Activated B cell treated with CpG ODN at 0.5 μM for 24 hours (primary cell): Measurements from ENCODE around the gene PPIL6. TPM values are rescaled to one million over a fixed set of nuclear protein-coding genes. Genes with fewer than 3 reads are reported as not detected.

Experiments
- ATAC-seq: fragments of 200-7000 bp; cut with Tn5 transposase; one replicate; pipeline ENCODE4 v1.10.0; 2021; ENCODE audit warnings: low read depth, mild to moderate bottlenecking, moderate library complexity
- CTCF ChIA-PET: fragments of 350-600 bp; sonication (Branson Sonifier 250); formaldehyde crosslinking; loops from one replicate; lab custom pipeline; 2021; ENCODE audit warnings: antibody characterized with exemption; lab: Charles Lee
- POLR2A ChIA-PET: fragments of 350-600 bp; sonication (Branson Sonifier 250); formaldehyde crosslinking; loops from one replicate; lab custom pipeline; 2021; ENCODE audit warnings: antibody characterized with exemption; lab: Charles Lee
- DNase-seq: peaks from one replicate; pipeline ENCODE4 v3.0.0; 2022
- H3K27ac Mint-ChIP-seq: one replicate; pipeline ENCODE4 v1.8.0; 2020; ENCODE audit warnings: mixed read lengths
- H3K27me3 Mint-ChIP-seq: one replicate; pipeline ENCODE4 v1.8.0; 2021; ENCODE audit warnings: mixed read lengths
- H3K36me3 Mint-ChIP-seq: one replicate; pipeline ENCODE4 v1.8.0; 2021; ENCODE audit warnings: low read depth, mixed read lengths
- H3K4me1 Mint-ChIP-seq: one replicate; pipeline ENCODE4 v1.8.0; 2021; ENCODE audit warnings: mixed read lengths
- H3K4me3 Mint-ChIP-seq: one replicate; pipeline ENCODE4 v1.8.0; 2020; ENCODE audit warnings: mild to moderate bottlenecking, mixed read lengths
- H3K9me3 Mint-ChIP-seq: one replicate; pipeline ENCODE4 v1.8.0; 2020; ENCODE audit warnings: mixed read lengths
- CTCF ChIP-seq: fragments of 200-600 bp; IDR thresholded peaks from one replicate; pipeline ENCODE4 v1.8.0; 2022; ENCODE audit warnings: antibody characterized with exemption, mild to moderate bottlenecking
- intact Hi-C: fragments of 100-400 bp; cut with micrococcal nuclease; formaldehyde crosslinking; loops from one replicate; pipeline ENCODE4 v1.15.1; 2024
- total RNA-seq: library from RNA; stranded (reverse); gene quantifications from 2 replicates; pipeline ENCODE4 v1.2.3, GENCODE V29; 2022

The PPIL6 gene
- total RNA-seq, 1 donor from 2014 or later, result 0.91 TPM

GRCh38 chr6:109457562-109457996, 17.2 kb upstream of the PPIL6 start:
- ChIA-PET CTCF (interaction anchor here (1.2 to 1.3 kb wide), 2 partner anchors 16 to 23 kb away, joined by 3 read pairs; no protein-coding TSS in a partner anchor), POLR2A (interaction anchor here (0.8 to 7.9 kb wide), 6 partner anchors 8 to 75 kb away, joined by 3 to 154 read pairs (median 38); partner anchors contain the start of genes CD164, PPIL6, SMPD2 and ZBTB24)
- no peak for DNase-seq
- intact Hi-C loops, result loop anchor here (5.0 to 10.0 kb wide), 3 partner anchors 270 to 1947 kb away; partner anchors contain the start of gene CDK19
- peaks cover 31% of the 10 kb centered on the region for H3K36me3 Mint-ChIP-seq
- no peaks in the 10 kb centered on the region for H3K9me3 Mint-ChIP-seq
- peak overlapping the region; percentile 83 for H3K27ac Mint-ChIP-seq
- ATAC-seq, result no peak
- no peak for TF ChIP-seq CTCF
- peak overlapping the region; percentile 97 for H3K4me3 Mint-ChIP-seq
- peaks cover 73% of the 10 kb centered on the region for H3K4me1 Mint-ChIP-seq
- no peaks in the 10 kb centered on the region for H3K27me3 Mint-ChIP-seq

DNA sequence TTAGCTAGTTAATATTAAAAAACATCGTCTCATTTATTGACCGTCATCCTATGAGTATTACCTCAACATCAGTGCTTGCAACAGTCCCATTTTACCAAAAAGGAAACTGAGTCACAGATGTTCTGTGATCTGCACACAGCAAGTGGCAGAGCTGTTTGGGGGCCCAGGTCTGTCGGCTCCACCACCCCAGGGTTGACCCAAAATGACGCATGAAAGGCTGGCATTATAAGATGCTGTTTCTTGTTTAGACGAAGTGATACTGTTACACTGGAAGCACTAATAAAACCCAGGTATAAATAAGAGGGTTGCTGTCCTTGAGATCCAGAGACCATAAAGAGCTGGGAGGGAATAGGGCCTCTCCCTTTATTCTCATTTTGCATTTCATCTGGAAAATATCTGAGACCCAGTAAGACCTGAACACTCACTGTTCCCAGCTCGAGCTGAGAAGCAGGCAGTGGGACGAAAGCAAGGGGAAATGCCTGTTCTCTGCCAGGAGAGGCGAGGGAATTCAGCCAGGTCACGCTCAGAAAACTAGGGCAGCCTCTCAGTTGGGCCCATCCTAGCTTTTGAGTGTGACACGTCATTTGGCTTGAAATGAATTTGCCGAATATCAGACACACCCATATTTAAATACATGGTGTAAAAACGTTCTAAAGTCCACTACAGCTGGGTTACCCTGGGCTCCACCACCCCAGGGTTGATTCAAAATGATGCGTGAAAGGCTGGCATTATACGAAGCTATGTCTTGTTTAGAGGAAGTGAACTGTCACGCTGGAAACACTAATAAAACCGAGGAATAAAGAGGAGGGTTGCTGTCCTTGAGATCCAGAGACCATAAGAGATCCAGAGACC, 16.5 kb upstream of the PPIL6 start:
- Mint-ChIP-seq H3K27me3 (no peaks in the 10 kb centered on the region), H3K4me1 (peaks cover 74% of the 10 kb centered on the region), H3K9me3 (no peaks in the 10 kb centered on the region), H3K36me3 (peaks cover 31% of the 10 kb centered on the region), H3K27ac (peak overlapping the region; percentile 83), H3K4me3 (peak overlapping the region; percentile 97)
- ChIA-PET CTCF (interaction anchor here (0.9 to 2.8 kb wide), 5 partner anchors 9 to 73 kb away, joined by 3 to 10 read pairs (median 3); no protein-coding TSS in a partner anchor), POLR2A (interaction anchor here (0.8 to 7.9 kb wide), 11 partner anchors 8 to 1418 kb away, joined by 3 to 154 read pairs (median 11); partner anchors contain the start of genes AMD1, CD164, CEP57L1 and PPIL6)
- DNase-seq (no peak), ATAC-seq (no peak)
- intact Hi-C loops, result loop anchor here (5.0 to 10.0 kb wide), 3 partner anchors 270 to 1948 kb away; partner anchors contain the start of gene CDK19
- TF ChIP-seq CTCF, result no peak

- Mint-ChIP-seq H3K4me3 (peak overlapping the region; percentile 97), H3K4me1 (peaks cover 76% of the 10 kb centered on the region), H3K9me3 (no peaks in the 10 kb centered on the region), H3K27ac (peak overlapping the region; percentile 83), H3K36me3 (peaks cover 30% of the 10 kb centered on the region), H3K27me3 (no peaks in the 10 kb centered on the region)
- ATAC-seq, result no peak
- ChIA-PET POLR2A (interaction anchor here (0.9 to 7.9 kb wide), 16 partner anchors 8 to 1419 kb away, joined by 3 to 154 read pairs (median 5); partner anchors contain the start of genes AK9, AMD1, CD164 and CEP57L1), CTCF (interaction anchor here (0.8 to 2.8 kb wide), 7 partner anchors 10 to 583 kb away, joined by 3 to 10 read pairs (median 3); no protein-coding TSS in a partner anchor)
- intact Hi-C loops, result loop anchor here (5.0 to 10.0 kb wide), 3 partner anchors 269 to 1949 kb away; partner anchors contain the start of gene CDK19
- DNase-seq, result no peak
- no peak for TF ChIP-seq CTCF
Observed at GRCh38 chr6:109456111-109456583, 15.7 kb upstream of the PPIL6 start.

DNA sequence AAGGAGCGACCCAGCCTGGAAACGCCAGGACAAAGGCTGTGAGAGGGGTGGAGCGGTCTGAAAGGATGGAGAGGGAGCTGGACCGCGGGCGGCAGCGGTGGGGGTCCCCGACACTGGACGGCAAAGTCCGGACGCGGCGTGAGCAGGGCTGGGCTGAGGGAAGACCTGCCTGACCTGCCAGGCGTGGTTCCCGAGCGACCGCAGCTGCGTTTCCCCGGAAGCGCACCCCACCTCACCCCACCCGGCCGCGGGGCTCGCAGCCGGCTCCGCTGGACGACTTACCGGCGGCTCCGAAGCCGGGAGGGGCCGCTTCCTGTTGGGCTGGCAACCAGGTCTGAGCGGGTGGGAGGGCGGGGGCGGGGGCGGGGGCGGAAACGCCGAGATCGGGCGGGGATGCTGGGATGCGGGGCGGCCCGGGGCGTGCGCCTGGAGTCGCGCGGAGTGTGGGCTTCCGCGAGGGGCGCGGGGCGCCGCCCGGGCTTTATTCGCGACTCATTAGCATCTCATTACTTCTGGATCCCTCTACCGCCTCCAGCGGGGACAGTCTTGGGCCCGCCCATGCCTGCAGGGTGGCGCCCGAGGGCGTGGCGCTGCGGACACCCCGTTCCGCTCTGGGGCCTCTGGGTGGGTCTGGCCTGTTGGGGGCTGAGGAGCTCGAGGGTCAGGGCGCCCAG, 15.1 kb upstream of the PPIL6 start, which contains the start of gene MICAL1:
MICAL1 (minus strand) TSS at position 336 of the 674 bp plus-strand sequence. CDS start 1,576 bp downstream, outside the sequence.
- ChIA-PET CTCF (interaction anchor here (0.8 to 2.8 kb wide), 6 partner anchors 14 to 584 kb away, joined by 3 to 10 read pairs (median 4); no protein-coding TSS in a partner anchor), POLR2A (interaction anchor here (0.6 to 7.9 kb wide), 16 partner anchors 9 to 1419 kb away, joined by 3 to 154 read pairs (median 6); partner anchors contain the start of genes AK9, AMD1, CD164 and CEP57L1)
- ATAC-seq (peak; percentile 58), DNase-seq (peak; percentile 82)
- no peak for TF ChIP-seq CTCF
- H3K9me3 Mint-ChIP-seq, result no peaks in the 10 kb centered on the region
- H3K27ac Mint-ChIP-seq, result peak within 1 kb of the TSS; percentile 98
- peak within 1 kb of the TSS; percentile 97 for H3K4me3 Mint-ChIP-seq
- no peaks in the 10 kb centered on the region for H3K27me3 Mint-ChIP-seq
- H3K36me3 Mint-ChIP-seq, result peaks cover 31% of the 10 kb centered on the region
- peaks cover 81% of the 10 kb centered on the region for H3K4me1 Mint-ChIP-seq
- intact Hi-C loops, result loop anchor here (1.0 to 10.0 kb wide), 10 partner anchors 14 to 1949 kb away; partner anchors contain the start of genes AK9, CD164, CDC40 and CDK19
